GM19328 (cell line): ENCODE measurements around the gene SORL1.

Source experiments
- ATAC-seq: cut with Tn5 transposase; IDR thresholded peaks from one replicate; pipeline ENCODE4 v1.9.1; 2021; ENCODE audit warnings: mild to moderate bottlenecking, moderate library complexity; ENCODE audit not compliant: unreplicated experiment

The SORL1 gene

GRCh38 chr11:121578251-121578976 lies 126.3 kb downstream of the SORL1 start:
- no peak for ATAC-seq

GRCh38 chr11:121580154-121580553 lies 128.0 kb downstream of the SORL1 start:
- ATAC-seq, result no peak

- no peak for ATAC-seq
These were observed 129.5 kb downstream of the SORL1 start for GRCh38 chr11:121581607-121582006.

DNA sequence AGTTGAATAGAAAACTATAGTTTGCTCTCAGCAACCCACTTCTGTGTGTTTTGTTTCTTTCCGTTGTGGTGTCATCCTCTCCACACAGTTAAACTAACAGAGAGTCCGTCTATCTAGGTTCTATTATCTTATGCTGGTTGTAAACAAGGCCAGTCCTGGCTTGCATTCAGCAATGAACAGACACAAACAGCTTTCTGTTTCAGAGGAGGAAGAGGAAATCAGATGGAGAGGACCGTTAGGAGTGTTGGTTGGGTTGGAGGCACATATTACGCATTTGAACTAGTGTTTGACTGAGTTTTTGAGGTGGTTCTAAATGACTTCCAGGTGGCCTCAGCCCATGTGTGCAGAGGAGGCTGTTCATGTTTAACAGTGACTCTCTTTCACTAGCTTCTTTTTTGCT lies 130.2 kb downstream of the SORL1 start:
- no peak for ATAC-seq

DNA sequence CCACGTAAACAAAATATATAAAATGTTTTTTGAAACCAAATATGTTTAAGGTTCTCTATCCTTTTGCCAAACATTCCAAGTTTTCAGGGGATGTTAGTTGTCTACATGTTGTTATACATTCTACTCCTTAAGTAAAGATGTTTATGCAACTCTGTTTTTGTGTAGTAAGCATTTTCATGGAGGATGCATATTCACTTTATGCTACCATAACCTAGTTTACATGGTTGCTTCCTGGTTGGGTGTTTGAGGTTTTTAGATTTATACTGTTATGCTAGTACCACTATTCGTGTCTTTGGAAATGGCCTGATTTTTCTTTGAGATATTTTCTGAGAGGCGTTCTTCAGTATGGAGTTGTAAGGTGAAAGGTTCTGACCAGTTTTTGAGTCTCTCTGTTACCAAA lies 131.7 kb downstream of the SORL1 start:
- no peak for ATAC-seq

- ATAC-seq, result no peak
These were observed 134.6 kb downstream of the SORL1 start for GRCh38 chr11:121586750-121587149.

- no peak for ATAC-seq
These were observed 135.1 kb downstream of the SORL1 start for GRCh38 chr11:121587182-121587581.

- no peak for ATAC-seq
These were observed 136.6 kb downstream of the SORL1 start for GRCh38 chr11:121588747-121589146.

GRCh38 chr11:121589946-121590537 lies 137.9 kb downstream of the SORL1 start:
- ATAC-seq, result peak; percentile 76

DNA sequence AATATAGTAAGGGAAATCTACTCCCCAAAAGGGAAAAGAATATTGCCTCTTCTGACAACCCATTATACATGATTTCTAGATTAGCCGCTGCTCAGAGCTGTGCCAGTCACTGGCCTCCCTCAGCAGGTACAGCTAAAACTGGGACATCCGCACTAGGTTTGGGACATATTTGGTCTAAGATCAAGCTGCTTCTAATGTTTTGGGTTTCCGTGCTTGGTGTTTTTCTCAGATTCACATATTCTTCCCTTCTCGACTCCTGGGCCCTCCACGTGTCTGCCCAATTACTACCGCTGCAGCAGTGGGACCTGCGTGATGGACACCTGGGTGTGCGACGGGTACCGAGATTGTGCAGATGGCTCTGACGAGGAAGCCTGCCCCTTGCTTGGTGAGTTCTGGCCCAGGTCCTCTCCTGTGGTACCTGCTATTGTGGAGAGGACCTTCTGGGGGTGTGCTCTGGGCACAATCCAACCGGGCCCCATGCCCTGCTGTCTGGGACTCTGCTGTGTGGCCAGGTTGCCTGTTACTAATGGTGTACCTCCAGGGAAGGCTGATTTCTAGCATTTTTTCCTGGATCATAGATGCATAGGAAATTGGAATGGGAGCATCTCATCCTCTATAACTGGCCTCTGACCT lies 138.8 kb downstream of the SORL1 start:
- no peak for ATAC-seq

DNA sequence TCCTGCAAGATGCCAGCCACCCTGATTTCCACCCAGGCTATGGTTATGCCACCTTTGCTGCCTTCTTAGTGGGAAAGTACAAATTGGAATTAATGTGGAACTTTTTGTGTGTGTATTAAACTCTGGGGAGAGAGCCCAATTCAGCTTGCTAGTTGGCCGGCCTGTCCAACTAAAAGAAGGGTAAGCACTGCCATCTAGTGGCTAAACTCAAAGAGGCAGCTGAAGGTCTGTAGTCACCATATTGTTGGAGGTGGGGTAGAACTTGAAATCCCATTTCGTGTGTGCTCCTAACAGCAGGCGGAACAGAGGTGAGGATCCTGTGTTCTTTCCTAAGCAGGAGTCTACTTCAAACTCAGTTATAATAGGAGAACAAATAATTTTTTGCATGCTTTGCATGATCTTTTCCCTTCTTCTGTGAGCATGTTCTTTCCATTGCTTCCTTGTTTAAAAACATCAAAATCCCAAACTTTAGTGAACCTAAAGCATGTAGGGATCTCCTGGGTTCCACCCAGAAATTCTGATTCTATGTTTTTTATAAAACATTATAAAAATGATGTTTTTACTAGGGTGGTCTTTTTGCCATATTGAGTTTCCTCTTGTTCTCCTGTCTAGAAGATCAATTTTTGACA lies 139.4 kb downstream of the SORL1 start:
- no peak for ATAC-seq

GRCh38 chr11:121592708-121593107 lies 140.6 kb downstream of the SORL1 start:
- no peak for ATAC-seq

DNA sequence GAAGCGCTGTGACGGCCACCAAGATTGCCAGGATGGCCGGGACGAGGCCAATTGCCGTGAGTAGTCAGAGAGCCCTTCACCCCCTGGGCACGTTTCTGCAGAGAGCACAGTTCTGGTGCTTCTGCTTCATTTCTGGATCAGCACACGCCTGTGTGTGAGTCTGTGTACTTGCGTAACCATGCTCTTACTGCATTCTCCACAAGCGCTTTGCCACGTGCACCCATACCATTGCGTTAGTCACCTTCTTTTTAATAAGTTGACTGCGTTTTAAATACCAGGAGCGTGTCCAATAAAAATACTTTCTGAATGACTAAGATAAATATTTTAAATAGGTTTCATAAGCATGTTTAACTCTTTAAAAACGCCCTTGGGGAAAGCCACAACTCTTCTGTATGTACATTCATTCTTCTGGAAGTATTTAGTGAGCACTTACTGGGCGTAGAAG lies 143.6 kb downstream of the SORL1 start:
- ATAC-seq, result no peak

GRCh38 chr11:121596195-121597155 lies 144.4 kb downstream of the SORL1 start:
- ATAC-seq, result no peak

DNA sequence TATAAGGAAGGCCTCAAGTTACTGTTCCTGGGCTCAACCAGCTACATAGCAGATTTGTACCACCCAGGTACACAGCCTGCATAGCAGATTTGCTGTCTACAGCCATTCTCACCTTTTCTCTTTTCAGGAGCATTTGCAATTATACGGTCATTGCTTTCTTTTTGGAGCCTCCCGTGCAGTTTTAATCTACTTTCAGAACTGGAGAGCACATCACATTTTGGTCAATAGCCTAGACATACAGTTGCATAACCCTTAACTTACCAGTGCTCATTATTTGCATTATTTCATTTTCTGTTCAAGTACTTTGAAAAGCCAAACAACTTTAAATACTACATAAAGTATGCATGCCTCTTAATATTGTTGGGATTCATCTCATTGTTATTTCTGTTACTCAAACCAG lies 151.2 kb downstream of the SORL1 start:
- ATAC-seq, result no peak

DNA sequence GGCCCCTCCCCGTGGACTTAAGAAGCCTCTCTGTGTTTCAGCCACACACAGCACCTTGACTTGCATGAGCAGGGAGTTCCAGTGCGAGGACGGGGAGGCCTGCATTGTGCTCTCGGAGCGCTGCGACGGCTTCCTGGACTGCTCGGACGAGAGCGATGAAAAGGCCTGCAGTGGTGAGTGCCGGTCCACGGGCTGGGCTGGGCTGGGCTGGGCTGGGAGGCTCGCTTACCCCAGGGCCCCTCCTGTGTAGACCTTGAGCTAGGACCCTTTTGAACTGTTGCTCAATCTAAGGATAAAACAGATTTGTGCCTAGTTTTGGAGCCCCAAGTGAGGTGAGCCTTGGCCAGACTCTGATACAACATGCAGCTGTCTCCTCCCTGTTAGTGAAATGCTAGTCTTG lies 152.0 kb downstream of the SORL1 start:
- ATAC-seq, result no peak

GRCh38 chr11:121606354-121606753 lies 154.2 kb downstream of the SORL1 start:
- no peak for ATAC-seq

DNA sequence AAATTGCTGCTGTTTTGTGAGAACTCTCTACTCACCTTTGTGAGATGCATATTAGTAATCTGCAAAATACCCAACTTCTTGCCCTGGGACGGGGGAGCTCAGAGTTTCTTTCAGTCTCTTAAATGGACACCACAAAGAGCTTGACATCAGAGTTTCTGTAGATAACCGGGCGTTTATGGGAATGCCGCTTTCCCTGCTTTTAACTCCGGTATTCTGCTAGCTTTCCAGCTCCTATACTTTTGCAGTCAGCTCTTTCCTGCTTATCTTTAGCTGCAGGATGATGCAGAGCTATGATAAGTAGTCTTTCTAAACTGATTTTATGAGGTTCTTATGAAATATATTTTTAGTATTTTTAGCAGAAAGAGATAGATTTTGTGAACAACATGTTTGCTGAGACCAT lies 155.2 kb downstream of the SORL1 start:
- ATAC-seq, result no peak

DNA sequence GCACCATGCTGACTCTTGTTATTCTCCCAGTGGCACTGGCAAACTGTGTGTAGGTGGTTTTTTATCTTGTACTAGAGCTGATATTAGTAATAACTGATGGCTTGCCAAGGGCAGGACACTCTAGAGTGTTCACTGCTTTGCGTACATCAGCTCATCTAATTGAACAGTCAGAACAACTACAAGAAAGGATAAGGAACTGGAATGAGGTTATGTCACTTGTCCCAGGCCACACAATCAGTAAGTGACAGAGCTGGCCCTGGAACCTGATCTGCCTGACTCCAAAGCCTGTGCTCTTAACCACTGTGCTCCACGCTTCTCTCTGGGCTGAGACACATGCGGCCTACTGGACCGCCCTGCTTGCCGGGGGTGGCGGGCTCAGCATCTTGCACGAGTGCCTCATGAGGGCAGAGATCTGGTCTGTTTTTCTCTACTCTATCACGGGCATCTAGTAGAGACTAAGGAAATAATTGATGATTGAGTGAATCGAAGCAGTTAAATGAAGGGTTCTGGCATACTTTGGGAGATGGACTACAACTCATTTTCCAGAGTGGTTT lies 156.5 kb downstream of the SORL1 start:
- ATAC-seq, result no peak

DNA sequence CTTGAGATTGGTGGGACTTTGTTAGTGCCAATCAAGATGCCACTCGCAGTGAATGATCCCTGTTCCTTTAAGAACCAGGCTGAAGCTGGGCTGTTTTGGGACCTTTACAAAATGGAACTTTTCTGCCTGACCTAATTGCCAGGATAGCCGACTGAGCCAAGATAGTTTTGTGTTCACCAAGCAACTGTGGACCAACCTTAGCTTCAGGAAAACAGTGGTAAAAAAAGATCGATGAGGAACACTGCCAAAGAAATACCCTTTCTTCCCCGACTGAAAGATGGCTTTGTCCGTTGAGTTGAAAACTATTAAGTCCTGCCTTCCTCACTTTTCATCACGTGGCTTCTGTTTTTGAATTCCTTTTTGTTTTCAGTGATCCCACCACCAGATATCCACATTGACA lies 158.6 kb downstream of the SORL1 start:
- ATAC-seq, result no peak
